Adrenal gland (tissue), 5 donors: ENCODE results near the gene KCNMA1.

ENCODE experiments used
- POLR2A ChIP-seq, 2 donors: fragments of 450-650 bp; IDR thresholded peaks; one replicate each; pipeline ENCODE4 v1.6.1; 2017; ENCODE audit warnings: antibody characterized with exemption in 2 of 2, mild to moderate bottlenecking in 2 of 2, moderate library complexity in 1 of 2
- TF ChIP-seq, protein P1 (sequence below), 6 experiments: fragments of 450-650 bp in 4 of 6; fragments of 200-600 bp in 2 of 6; sonication (generic) in 1 of 6; IDR thresholded peaks; 1 replicate in 5 of 6; 2 replicates in 1 of 6; pipeline versions ENCODE4 v1.5.1 to v1.8.0; 2016 to 2021; ENCODE audit warnings: antibody characterized with exemption in 6 of 6, mild to moderate bottlenecking in 2 of 6, moderate library complexity in 1 of 6
- donor health status: DM: no; HTN: no; CAD: no.

DNA sequence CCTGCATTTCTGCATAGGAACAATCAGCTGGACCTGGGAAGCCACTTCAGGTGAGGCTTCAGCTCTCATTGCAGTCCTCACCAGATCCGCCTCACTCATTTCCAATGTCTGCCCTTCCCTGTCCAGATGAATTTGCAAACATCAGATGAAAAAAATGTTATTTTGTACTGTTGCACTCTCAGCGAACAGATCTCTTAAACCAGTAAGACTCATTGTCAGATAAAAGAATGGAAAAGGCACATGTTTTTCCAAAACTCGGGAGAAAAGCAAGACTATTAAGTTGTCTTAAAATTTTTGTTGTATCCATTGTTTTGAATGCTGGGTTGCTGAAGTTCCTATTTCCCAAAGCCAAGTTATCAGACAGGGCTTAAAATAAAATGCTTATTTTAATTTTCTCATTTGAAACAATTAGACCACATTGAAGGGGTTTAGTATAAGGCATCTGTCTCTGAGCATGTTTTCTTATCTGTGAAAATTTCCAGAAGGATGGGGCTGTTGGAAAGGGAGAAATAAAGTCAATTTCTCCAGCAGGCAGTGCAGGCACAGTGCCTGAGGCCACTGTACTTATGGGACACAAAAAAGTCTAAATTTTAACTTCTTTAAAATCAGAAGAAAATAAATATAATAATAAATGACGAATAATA is 396.8 kb downstream of the KCNMA1 start:
- TF ChIP-seq, protein P1, sequence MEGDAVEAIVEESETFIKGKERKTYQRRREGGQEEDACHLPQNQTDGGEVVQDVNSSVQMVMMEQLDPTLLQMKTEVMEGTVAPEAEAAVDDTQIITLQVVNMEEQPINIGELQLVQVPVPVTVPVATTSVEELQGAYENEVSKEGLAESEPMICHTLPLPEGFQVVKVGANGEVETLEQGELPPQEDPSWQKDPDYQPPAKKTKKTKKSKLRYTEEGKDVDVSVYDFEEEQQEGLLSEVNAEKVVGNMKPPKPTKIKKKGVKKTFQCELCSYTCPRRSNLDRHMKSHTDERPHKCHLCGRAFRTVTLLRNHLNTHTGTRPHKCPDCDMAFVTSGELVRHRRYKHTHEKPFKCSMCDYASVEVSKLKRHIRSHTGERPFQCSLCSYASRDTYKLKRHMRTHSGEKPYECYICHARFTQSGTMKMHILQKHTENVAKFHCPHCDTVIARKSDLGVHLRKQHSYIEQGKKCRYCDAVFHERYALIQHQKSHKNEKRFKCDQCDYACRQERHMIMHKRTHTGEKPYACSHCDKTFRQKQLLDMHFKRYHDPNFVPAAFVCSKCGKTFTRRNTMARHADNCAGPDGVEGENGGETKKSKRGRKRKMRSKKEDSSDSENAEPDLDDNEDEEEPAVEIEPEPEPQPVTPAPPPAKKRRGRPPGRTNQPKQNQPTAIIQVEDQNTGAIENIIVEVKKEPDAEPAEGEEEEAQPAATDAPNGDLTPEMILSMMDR (IDR thresholded peaks at IDR 0.05): no peak
- no peak for TF ChIP-seq POLR2A (IDR thresholded peaks at IDR 0.05)
